Endothelial cell of hepatic sinusoid (primary cell): ENCODE data around the gene SLC7A1.

Experiments used
- in situ Hi-C: cut with HindIII; loops from 2 replicates; pipeline ENCODE4 v1.10.0; 2017; ENCODE audit warnings: low sequenced_read_pairs

Gene SLC7A1

GRCh38 chr13:29491248-29491647 is 104.2 kb downstream of the SLC7A1 start:
- in situ Hi-C loops: no loop called here

- in situ Hi-C loops: no loop called here
These were observed 105.0 kb downstream of the SLC7A1 start for GRCh38 chr13:29490561-29490885.

GRCh38 chr13:29489650-29490560 is 105.6 kb downstream of the SLC7A1 start:
- in situ Hi-C loops: no loop called here

GRCh38 chr13:29487466-29488454 is 107.7 kb downstream of the SLC7A1 start:
- in situ Hi-C loops: no loop called here

- in situ Hi-C loops: no loop called here
These were observed 108.9 kb downstream of the SLC7A1 start for GRCh38 chr13:29486551-29486950.

- in situ Hi-C loops: no loop called here
These were observed 110.7 kb downstream of the SLC7A1 start for GRCh38 chr13:29484796-29485195.

GRCh38 chr13:29484236-29484635 is 111.3 kb downstream of the SLC7A1 start:
- in situ Hi-C loops: no loop called here

GRCh38 chr13:29483623-29484022 is 111.9 kb downstream of the SLC7A1 start:
- in situ Hi-C loops: no loop called here

GRCh38 chr13:29483211-29483610 is 112.3 kb downstream of the SLC7A1 start:
- in situ Hi-C loops: no loop called here

GRCh38 chr13:29482504-29482903 is 113.0 kb downstream of the SLC7A1 start:
- in situ Hi-C loops: no loop called here

- in situ Hi-C loops: no loop called here
These were observed 113.9 kb downstream of the SLC7A1 start for GRCh38 chr13:29481603-29482002.

GRCh38 chr13:29480893-29481525 is 114.5 kb downstream of the SLC7A1 start:
- in situ Hi-C loops: no loop called here

GRCh38 chr13:29479716-29480492 is 115.6 kb downstream of the SLC7A1 start:
- in situ Hi-C loops: no loop called here

- in situ Hi-C loops: no loop called here
These were observed 119.4 kb downstream of the SLC7A1 start for GRCh38 chr13:29476046-29476445.

- in situ Hi-C loops: loop anchor here (25.0 kb wide), 1 partner anchor 237 kb away; no protein-coding TSS in a partner anchor
These were observed 120.5 kb downstream of the SLC7A1 start for GRCh38 chr13:29474991-29475390.

GRCh38 chr13:29473166-29473565 is 122.3 kb downstream of the SLC7A1 start:
- in situ Hi-C loops: loop anchor here (25.0 kb wide), 1 partner anchor 239 kb away; no protein-coding TSS in a partner anchor

GRCh38 chr13:29472332-29472961 is 123.0 kb downstream of the SLC7A1 start:
- in situ Hi-C loops: loop anchor here (25.0 kb wide), 1 partner anchor 240 kb away; no protein-coding TSS in a partner anchor

- in situ Hi-C loops: loop anchor here (25.0 kb wide), 1 partner anchor 241 kb away; no protein-coding TSS in a partner anchor
These were observed 123.9 kb downstream of the SLC7A1 start for GRCh38 chr13:29471551-29471950.

GRCh38 chr13:29465741-29466293 is 129.7 kb downstream of the SLC7A1 start:
- in situ Hi-C loops: loop anchor here (25.0 kb wide), 1 partner anchor 246 kb away; no protein-coding TSS in a partner anchor
